Ovary (tissue), 3 donors: Measurements from ENCODE around the gene BCAS4.

ENCODE experiments used
- CTCF ChIP-seq, 3 donors: fragments of 450-650 bp in 2 of 3; fragments of 200-600 bp in 1 of 3; IDR thresholded peaks; one replicate each; pipeline versions ENCODE4 v1.5.1 to v1.8.0; 2016 to 2022; ENCODE audit warnings: antibody characterized with exemption in 3 of 3, mild to moderate bottlenecking in 1 of 3
- POLR2A ChIP-seq: fragments of 450-650 bp; IDR thresholded peaks from one replicate; pipeline ENCODE4 v1.6.1; 2017; ENCODE audit warnings: antibody characterized with exemption, mild to moderate bottlenecking, moderate library complexity
- donor health status: DM: no; HTN: no; CAD: no.

- TF ChIP-seq CTCF (IDR thresholded peaks at IDR 0.05) (no peak), POLR2A (no peak)
These were observed 36.8 kb downstream of the BCAS4 start for GRCh38 chr20:50831622-50832021.
